Esophagus muscularis mucosa (tissue), 4 donors: ENCODE measurements around the gene KIF26B.

ENCODE experiments used
- EP300 ChIP-seq: sonication (generic); formaldehyde crosslinking; IDR thresholded peaks from one replicate; pipeline ENCODE4 v1.6.1; 2017; ENCODE audit warnings: antibody characterized with exemption
- POLR2A ChIP-seq: fragments of 450-650 bp; IDR thresholded peaks from one replicate; pipeline ENCODE4 v1.6.1; 2017; ENCODE audit warnings: antibody characterized with exemption, moderate library complexity, mild to moderate bottlenecking, low read depth
- POLR2AphosphoS5 ChIP-seq, 2 donors: sonication (generic); formaldehyde crosslinking; IDR thresholded peaks; one replicate each; pipeline ENCODE4 v1.6.1; 2017; ENCODE audit warnings: antibody characterized with exemption in 2 of 2
- TF ChIP-seq, protein P1 (sequence below), 3 experiments: fragments of 200-600 bp in 2 of 3; fragments of 450-650 bp in 1 of 3; sonication (generic) in 2 of 3; IDR thresholded peaks; one replicate each; pipeline ENCODE4 v1.5.1; 2017 to 2019; ENCODE audit warnings: antibody characterized with exemption in 3 of 3, mild to moderate bottlenecking in 2 of 3, moderate library complexity in 1 of 3

DNA sequence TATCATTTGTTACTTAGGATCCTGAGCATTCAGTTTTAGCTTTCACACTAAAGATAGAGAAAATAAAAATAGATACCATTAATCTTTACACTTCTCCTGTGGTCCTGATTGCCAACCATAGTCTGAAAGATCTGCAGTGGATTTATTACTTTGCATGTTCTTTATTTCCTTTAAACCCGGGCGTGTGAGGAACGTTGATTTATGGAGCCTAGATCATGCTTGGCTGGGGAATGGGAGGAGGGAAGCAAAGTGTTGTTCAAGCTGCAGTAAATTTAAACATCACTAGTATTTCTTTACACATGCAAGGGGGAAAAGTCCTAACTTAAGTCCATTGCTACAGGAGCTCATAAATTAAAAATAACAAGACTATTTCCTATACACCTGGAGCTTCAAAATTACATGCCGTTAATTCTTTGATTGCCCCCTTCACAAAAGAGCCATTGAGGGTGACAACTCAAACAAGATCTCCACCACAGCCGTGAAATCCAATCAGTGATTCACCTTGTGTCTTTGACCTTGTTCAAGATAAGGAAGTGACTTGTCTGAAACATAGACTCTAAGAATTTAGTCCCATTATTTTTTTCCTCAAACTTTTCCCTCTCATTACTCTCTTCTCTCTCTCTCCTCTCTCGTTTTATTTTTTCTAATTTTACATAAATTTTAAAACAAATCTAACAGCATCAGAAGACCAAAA is 282.7 kb downstream of the KIF26B start:
- TF ChIP-seq, protein P1, sequence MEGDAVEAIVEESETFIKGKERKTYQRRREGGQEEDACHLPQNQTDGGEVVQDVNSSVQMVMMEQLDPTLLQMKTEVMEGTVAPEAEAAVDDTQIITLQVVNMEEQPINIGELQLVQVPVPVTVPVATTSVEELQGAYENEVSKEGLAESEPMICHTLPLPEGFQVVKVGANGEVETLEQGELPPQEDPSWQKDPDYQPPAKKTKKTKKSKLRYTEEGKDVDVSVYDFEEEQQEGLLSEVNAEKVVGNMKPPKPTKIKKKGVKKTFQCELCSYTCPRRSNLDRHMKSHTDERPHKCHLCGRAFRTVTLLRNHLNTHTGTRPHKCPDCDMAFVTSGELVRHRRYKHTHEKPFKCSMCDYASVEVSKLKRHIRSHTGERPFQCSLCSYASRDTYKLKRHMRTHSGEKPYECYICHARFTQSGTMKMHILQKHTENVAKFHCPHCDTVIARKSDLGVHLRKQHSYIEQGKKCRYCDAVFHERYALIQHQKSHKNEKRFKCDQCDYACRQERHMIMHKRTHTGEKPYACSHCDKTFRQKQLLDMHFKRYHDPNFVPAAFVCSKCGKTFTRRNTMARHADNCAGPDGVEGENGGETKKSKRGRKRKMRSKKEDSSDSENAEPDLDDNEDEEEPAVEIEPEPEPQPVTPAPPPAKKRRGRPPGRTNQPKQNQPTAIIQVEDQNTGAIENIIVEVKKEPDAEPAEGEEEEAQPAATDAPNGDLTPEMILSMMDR (IDR thresholded peaks at IDR 0.05), result no peak
- TF ChIP-seq POLR2AphosphoS5 (IDR thresholded peaks at IDR 0.05) (no peak), POLR2A (no peak), EP300 (no peak)
